Fibroblast of lung (primary cell): ENCODE results near the gene MTAP.

Experiments used
- EZH2 ChIP-seq: IDR thresholded peaks from 2 replicates; pipeline ENCODE4 v1.5.1; 2012; ENCODE audit warnings: low read length, control low read depth, mild to moderate bottlenecking; ENCODE audit errors: missing control alignments
- TF ChIP-seq, protein P1 (sequence below), 2 donors: IDR thresholded peaks in 1 of 2; conservative IDR thresholded peaks in 1 of 2; 1 replicate in 1 of 2; 2 replicates in 1 of 2; pipeline ENCODE4 v1.5.1; 2011 to 2012; ENCODE audit warnings: low read length in 2 of 2, control low read depth in 1 of 2, inconsistent platforms in 1 of 2, low read depth in 1 of 2, mild to moderate bottlenecking in 1 of 2

DNA sequence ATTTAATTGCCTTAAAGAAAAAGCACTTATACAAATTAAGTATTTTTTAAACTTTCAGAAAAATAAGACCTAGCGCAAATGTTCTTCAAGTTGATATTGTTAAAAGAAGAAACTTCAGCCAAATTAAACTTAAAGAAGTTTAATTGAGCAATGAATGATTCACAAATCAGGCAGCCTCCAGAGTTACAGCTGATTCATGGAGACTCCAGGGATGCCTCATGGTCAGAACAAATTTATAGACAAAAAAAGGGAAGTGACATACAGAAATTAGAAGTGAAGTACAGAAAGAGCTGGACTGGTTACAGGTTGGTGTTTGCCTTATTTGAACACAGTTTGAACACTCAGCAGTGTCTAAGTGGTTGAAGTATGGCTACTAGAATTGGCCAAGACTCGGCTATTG lies 131.4 kb downstream of the MTAP start:
- TF ChIP-seq, protein P1, sequence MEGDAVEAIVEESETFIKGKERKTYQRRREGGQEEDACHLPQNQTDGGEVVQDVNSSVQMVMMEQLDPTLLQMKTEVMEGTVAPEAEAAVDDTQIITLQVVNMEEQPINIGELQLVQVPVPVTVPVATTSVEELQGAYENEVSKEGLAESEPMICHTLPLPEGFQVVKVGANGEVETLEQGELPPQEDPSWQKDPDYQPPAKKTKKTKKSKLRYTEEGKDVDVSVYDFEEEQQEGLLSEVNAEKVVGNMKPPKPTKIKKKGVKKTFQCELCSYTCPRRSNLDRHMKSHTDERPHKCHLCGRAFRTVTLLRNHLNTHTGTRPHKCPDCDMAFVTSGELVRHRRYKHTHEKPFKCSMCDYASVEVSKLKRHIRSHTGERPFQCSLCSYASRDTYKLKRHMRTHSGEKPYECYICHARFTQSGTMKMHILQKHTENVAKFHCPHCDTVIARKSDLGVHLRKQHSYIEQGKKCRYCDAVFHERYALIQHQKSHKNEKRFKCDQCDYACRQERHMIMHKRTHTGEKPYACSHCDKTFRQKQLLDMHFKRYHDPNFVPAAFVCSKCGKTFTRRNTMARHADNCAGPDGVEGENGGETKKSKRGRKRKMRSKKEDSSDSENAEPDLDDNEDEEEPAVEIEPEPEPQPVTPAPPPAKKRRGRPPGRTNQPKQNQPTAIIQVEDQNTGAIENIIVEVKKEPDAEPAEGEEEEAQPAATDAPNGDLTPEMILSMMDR (conservative IDR thresholded peaks at IDR 0.05 in 1 of 2, IDR thresholded peaks at IDR 0.05 in 1 of 2; ENCODE audit: low read depth in 1 of 2, low read length in 2 of 2): no peak
- TF ChIP-seq EZH2: no peak
